Smooth muscle cell (in vitro differentiated cells): ENCODE measurements around the gene IFNGR1. TPM values are rescaled to one million over a fixed set of nuclear protein-coding genes. Genes with fewer than 3 reads are reported as not detected.

ENCODE experiments used
- DNase-seq: peaks from one replicate; lab custom pipeline; 2025; ENCODE audit not compliant: unreplicated experiment; lab: John Stamatoyannopoulos, UW
- H2AFZ ChIP-seq: fragments of 200-600 bp; sonication (generic); 2 replicates; pipeline ENCODE4 v1.6.0; 2016; ENCODE audit warnings: antibody characterized with exemption, low read depth, mild to moderate bottlenecking
- H3F3A ChIP-seq: fragments of 200-600 bp; sonication (generic); 2 replicates; pipeline ENCODE4 v1.6.0; 2017; ENCODE audit warnings: antibody characterized with exemption, low read depth
- H3K27ac ChIP-seq: fragments of 200-600 bp; sonication (generic); 2 replicates; pipeline ENCODE4 v1.5.1; 2016; ENCODE audit warnings: low read depth, mild to moderate bottlenecking
- H3K27me3 ChIP-seq: fragments of 200-600 bp; sonication (generic); 2 replicates; pipeline ENCODE4 v1.6.1; 2016; ENCODE audit warnings: low read depth, mild to moderate bottlenecking
- H3K36me3 ChIP-seq: fragments of 200-600 bp; sonication (generic); 2 replicates; pipeline ENCODE4 v1.5.1; 2016; ENCODE audit warnings: low read depth
- H3K4me1 ChIP-seq: fragments of 200-600 bp; sonication (generic); 2 replicates; pipeline ENCODE4 v1.5.1; 2016; ENCODE audit warnings: low read depth
- H3K4me2 ChIP-seq: fragments of 200-600 bp; sonication (generic); 2 replicates; pipeline ENCODE4 v1.6.0; 2016; ENCODE audit warnings: mild to moderate bottlenecking
- H3K4me3 ChIP-seq: fragments of 200-600 bp; sonication (generic); 2 replicates; pipeline ENCODE4 v1.5.1; 2016; ENCODE audit warnings: mild to moderate bottlenecking
- H3K79me2 ChIP-seq: fragments of 200-600 bp; sonication (generic); 2 replicates; pipeline ENCODE4 v1.6.0; 2016; ENCODE audit warnings: low read depth, mild to moderate bottlenecking
- H3K9ac ChIP-seq: fragments of 200-600 bp; sonication (generic); 2 replicates; pipeline ENCODE4 v1.6.0; 2016; ENCODE audit warnings: low read depth
- H3K9me3 ChIP-seq: fragments of 200-600 bp; sonication (generic); replicated peaks from 2 replicates; pipeline ENCODE4 v1.5.1; 2016; ENCODE audit warnings: low read depth
- H4K20me1 ChIP-seq: fragments of 200-600 bp; sonication (generic); 2 replicates; pipeline ENCODE4 v1.6.0; 2016; ENCODE audit warnings: low read depth
- WGBS: methylation state at CpG from one replicate; pipeline ENCODE4 v1.1.7; 2016; ENCODE audit warnings: low lambda C conversion rate; 5-methylcytosine and 5-hydroxymethylcytosine counted together
- polyA plus RNA-seq: library from polyadenylated mRNA; unstranded; fragments of >200 nt; fragmentation: Nextera tagmentation; extraction: Ambion mirVana; gene quantifications from 2 replicates; pipeline ENCODE4 v1.2.1, GENCODE V29; 2016
- total RNA-seq: library from RNA; depleted of rRNA; stranded (reverse); fragments of >200 nt; gene quantifications from 2 replicates; pipeline ENCODE4 v1.2.3, GENCODE V29; 2014
- TF ChIP-seq, protein P1 (sequence below): fragments of 200-600 bp; sonication (generic); IDR thresholded peaks from 2 replicates; pipeline ENCODE4 v1.5.1; 2017; ENCODE audit warnings: borderline replicate concordance, mild to moderate bottlenecking, antibody characterized with exemption; ENCODE audit not compliant: insufficient read depth, poor library complexity, severe bottlenecking

Gene IFNGR1
- total and polyA plus RNA-seq, 2 experiments from 2014 or later, result 61.1 to 83.7 TPM

DNA sequence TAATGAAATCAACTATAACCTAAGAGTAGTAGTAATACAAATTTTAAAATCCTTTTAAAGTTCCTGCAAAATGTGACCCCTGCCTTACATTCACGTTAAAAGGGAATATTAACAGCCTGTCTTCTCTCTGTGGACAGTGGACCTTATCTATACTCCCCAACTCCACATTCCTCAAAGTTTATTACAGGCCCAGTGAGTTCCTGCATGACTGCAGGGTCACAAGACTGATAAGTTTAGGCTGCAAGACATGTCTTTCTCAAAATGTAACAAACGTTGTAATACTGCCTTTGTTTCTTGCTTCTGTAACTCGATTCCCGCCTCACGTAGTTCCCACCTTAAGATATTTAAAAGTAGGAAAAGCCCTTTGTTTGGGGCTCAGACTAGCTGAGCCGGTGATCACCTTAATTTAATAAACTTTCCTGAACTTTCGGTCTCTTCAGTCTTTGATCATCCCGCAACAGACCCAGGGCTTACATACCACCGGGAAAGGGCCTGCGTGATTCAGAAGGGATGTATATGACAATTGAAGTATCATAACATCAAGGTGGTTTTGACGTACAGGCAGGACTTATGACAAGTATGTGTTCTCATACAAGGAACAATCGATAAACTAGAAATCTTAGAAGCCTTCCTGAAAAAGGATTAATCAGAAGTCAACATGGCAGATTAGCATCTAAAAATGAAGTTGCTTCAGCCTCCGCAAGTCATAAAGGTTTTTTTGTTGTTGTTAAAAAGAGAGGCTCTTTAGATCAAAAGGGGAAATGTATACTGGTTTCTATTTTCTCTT is 48.7 kb downstream of the IFNGR1 start:
- Histone ChIP-seq H3K36me3 (no peaks in the 10 kb centered on the region), H3K9me3 (no peaks in the 10 kb centered on the region), H4K20me1 (no peaks in the 10 kb centered on the region), H2AFZ (no peak overlapping the region), H3K27ac (no peak overlapping the region), H3F3A (no peaks in the 10 kb centered on the region), H3K4me3 (no peak overlapping the region), H3K27me3 (no peaks in the 10 kb centered on the region), H3K79me2 (no peaks in the 10 kb centered on the region), H3K9ac (no peak overlapping the region), H3K4me2 (no peak overlapping the region), H3K4me1 (no peaks in the 10 kb centered on the region)
- 87% methylated on average over 13 of the region's 13 CpGs for WGBS
- TF ChIP-seq, protein P1, sequence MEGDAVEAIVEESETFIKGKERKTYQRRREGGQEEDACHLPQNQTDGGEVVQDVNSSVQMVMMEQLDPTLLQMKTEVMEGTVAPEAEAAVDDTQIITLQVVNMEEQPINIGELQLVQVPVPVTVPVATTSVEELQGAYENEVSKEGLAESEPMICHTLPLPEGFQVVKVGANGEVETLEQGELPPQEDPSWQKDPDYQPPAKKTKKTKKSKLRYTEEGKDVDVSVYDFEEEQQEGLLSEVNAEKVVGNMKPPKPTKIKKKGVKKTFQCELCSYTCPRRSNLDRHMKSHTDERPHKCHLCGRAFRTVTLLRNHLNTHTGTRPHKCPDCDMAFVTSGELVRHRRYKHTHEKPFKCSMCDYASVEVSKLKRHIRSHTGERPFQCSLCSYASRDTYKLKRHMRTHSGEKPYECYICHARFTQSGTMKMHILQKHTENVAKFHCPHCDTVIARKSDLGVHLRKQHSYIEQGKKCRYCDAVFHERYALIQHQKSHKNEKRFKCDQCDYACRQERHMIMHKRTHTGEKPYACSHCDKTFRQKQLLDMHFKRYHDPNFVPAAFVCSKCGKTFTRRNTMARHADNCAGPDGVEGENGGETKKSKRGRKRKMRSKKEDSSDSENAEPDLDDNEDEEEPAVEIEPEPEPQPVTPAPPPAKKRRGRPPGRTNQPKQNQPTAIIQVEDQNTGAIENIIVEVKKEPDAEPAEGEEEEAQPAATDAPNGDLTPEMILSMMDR, result no peak
- DNase-seq, result no peak

DNA sequence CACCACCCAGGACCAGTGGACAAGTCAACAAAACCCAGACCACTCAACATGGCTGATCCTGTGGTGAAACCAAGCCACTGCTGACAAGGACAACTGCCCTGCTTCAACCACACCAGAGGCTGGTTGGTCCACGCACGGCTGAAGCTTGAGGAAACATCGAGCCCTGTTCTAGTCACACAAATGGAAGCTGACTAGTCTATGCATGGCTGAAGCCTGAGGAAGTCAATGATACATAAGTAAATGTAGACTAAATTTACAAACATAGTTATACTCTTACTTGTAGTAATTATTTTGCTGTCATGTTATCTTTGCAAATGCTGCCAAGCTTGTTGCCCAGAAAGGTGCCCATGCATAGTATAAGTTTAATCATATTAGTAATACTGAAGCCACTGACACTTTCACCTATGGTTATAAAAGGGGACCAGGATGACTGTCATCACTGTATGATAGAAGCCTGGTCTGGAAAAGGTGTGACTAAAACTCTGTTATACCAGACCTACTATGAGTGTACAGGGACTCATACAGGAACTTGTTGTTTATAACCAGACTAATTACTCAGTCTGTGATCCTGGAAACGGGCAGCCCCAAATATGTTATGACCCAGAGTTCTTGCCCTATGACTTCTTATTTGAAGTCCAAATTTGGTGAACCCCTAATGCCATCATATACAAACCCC is 51.3 kb downstream of the IFNGR1 start:
- no peaks in the 10 kb centered on the region for H3K9me3 ChIP-seq
- no peaks in the 10 kb centered on the region for H4K20me1 ChIP-seq
- H3K4me1 ChIP-seq, result no peaks in the 10 kb centered on the region
- no peak overlapping the region for H2AFZ ChIP-seq
- 93% methylated on average over 4 of the region's 4 CpGs for WGBS
- H3K9ac ChIP-seq, result no peak overlapping the region
- H3F3A ChIP-seq, result no peaks in the 10 kb centered on the region
- no peak overlapping the region for H3K27ac ChIP-seq
- no peak overlapping the region for H3K4me2 ChIP-seq
- TF ChIP-seq, protein P1, result no peak
- no peaks in the 10 kb centered on the region for H3K79me2 ChIP-seq
- H3K36me3 ChIP-seq, result no peaks in the 10 kb centered on the region
- no peak overlapping the region for H3K4me3 ChIP-seq
- H3K27me3 ChIP-seq, result no peaks in the 10 kb centered on the region
- DNase-seq, result no peak

DNA sequence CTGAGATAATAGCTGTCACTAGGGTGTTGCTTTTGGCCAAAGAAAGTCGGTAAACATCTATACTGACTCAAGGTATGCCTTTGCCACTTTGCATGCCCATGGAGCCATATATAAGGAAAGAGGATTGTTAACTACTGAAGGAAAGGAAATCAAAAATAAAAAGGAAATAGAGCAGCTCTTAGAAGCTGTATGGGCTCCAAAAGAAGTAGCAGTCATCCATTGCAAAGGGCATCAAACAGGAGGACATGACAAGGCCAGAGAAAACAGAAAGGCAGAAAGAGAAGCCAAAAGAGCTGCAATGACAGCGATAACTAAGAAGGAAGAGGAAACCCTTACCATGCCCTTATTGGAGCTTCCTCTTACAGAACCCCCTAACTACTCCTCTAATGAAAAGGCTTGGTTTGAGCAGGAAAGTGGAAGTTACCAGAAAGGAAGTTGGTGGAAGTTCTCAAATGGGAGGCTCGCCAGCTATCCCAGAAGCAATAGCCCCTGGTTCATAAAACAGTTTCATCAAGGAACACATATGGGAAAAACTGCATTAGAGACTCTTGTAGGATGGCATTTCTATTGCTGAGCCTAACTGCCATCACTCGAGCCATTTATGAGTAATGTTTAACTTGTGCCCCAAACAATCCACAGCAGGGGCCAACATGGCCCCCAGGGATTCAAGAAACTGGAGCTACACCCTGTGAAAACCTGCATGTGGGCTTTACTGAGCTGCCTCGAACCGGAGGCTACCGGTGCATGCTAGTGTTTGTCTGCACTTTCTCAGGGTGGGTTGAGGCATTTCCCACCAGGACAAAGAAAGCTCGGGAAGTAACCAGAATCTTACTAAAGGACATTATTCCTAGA is 52.7 kb downstream of the IFNGR1 start:
- Histone ChIP-seq H3K4me3 (no peak overlapping the region), H4K20me1 (no peaks in the 10 kb centered on the region), H3K4me1 (no peaks in the 10 kb centered on the region), H3K79me2 (no peaks in the 10 kb centered on the region), H3K9me3 (no peaks in the 10 kb centered on the region), H3F3A (no peaks in the 10 kb centered on the region), H2AFZ (no peak overlapping the region), H3K9ac (no peak overlapping the region), H3K4me2 (no peak overlapping the region), H3K27ac (no peak overlapping the region), H3K36me3 (no peaks in the 10 kb centered on the region), H3K27me3 (no peaks in the 10 kb centered on the region)
- DNase-seq, result no peak
- TF ChIP-seq, protein P1, result no peak
- WGBS, result 85% methylated on average over 8 of the region's 8 CpGs
